GM12878 (cell line): ENCODE data around the gene ERCC2. TPM values are rescaled to one million over a fixed set of nuclear protein-coding genes. Genes with fewer than 3 reads are reported as not detected.

Experiments
- polyA plus RNA-seq, 11 experiments: library from polyadenylated mRNA; depleted of rRNA in 4 of 11; unstranded in 6 of 11; stranded (reverse) in 5 of 11; fragments of >200 nt; fragmentation: Nextera tagmentation in 4 of 11; fragmentation: Illumina TruSeq in 1 of 11; extraction: Ambion mirVana in 4 of 11; extraction: Trizol in 1 of 11; gene quantifications; 1 replicate in 1 of 11; 2 replicates in 10 of 11; pipeline versions ENCODE4 v1.2.1 to v1.2.3, GENCODE V29; 2011 to 2016; ENCODE audit warnings: inconsistent platforms in 2 of 11, missing spikeins in 2 of 11, low read depth in 1 of 11
- total RNA-seq, 4 experiments: library from RNA; depleted of rRNA in 3 of 4; stranded (reverse); fragments of >200 nt in 3 of 4; fragmentation: Illumina TruSeq in 1 of 4; extraction: Trizol in 1 of 4; gene quantifications; 2 replicates each; pipeline versions ENCODE4 v1.2.1 to v1.2.3, GENCODE V29; 2013 to 2021

Gene ERCC2
- total and polyA plus RNA-seq, 10 of the 15 experiments (the other 5 are each of a cell fraction or from before 2014, with no cell fraction given), result 1.3 to 40.1 (median 15.6) TPM

Other genes with a start within 250 kb of the ERCC2 start
Only the 7 nearest of the 16 such genes appear.
- 4.5 and 6.4 TPM in 2 replicates for gene MARK4, start 119.3 kb downstream of the ERCC2 start, total RNA-seq (2014; rRNA removed)
- 3.7 and 3.8 TPM in 2 replicates for gene MARK4, start 119.3 kb downstream of the ERCC2 start, total RNA-seq (2014; rRNA removed; fragmentation: Illumina TruSeq; extraction: Trizol)
- 20.4 and 24.3 TPM in 2 replicates for gene MARK4, start 119.3 kb downstream of the ERCC2 start, total RNA-seq (2021)
- gene MARK4, start 119.3 kb downstream of the ERCC2 start, polyA plus RNA-seq (2011; rRNA removed), result 6.6 TPM in 2 replicates
- gene MARK4, start 119.3 kb downstream of the ERCC2 start, polyA plus RNA-seq (2014; fragmentation: Illumina TruSeq; extraction: Trizol), result 7.8 and 16.9 TPM in 2 replicates
- gene MARK4, start 119.3 kb downstream of the ERCC2 start, polyA plus RNA-seq (2014; fragmentation: Nextera tagmentation; extraction: Ambion mirVana), result under 1 TPM; 0.66 TPM
- gene MARK4, start 119.3 kb downstream of the ERCC2 start, polyA plus RNA-seq (2014; rRNA removed), result 10.5 and 12.1 TPM in 2 replicates
- 1 to 10 TPM; 2.0 to 2.7 TPM for gene MARK4, start 119.3 kb downstream of the ERCC2 start, polyA plus RNA-seq (2016; fragmentation: Nextera tagmentation; extraction: Ambion mirVana)
- gene CKM, start 47.7 kb downstream of the ERCC2 start, total RNA-seq (2014; rRNA removed), result not detected in 2 replicates
- gene CKM, start 47.7 kb downstream of the ERCC2 start, total RNA-seq (2014; rRNA removed; fragmentation: Illumina TruSeq; extraction: Trizol), result not detected in 2 replicates
- gene CKM, start 47.7 kb downstream of the ERCC2 start, total RNA-seq (2021), result 0.13 TPM in 1 of 2 replicates, not detected in the other
- gene CKM, start 47.7 kb downstream of the ERCC2 start, polyA plus RNA-seq (2011; rRNA removed), result 0.06 and 0.08 TPM in 2 replicates
- gene CKM, start 47.7 kb downstream of the ERCC2 start, polyA plus RNA-seq (2014; fragmentation: Illumina TruSeq; extraction: Trizol), result not detected in 2 replicates
- under 1 TPM in 1 of 2 experiments, not detected in 1; 0.14 TPM for gene CKM, start 47.7 kb downstream of the ERCC2 start, polyA plus RNA-seq (2014; fragmentation: Nextera tagmentation; extraction: Ambion mirVana)
- 0.08 and 0.11 TPM in 2 replicates for gene CKM, start 47.7 kb downstream of the ERCC2 start, polyA plus RNA-seq (2014; rRNA removed)
- under 1 TPM in 1 of 2 experiments, not detected in 1; 0.13 TPM for gene CKM, start 47.7 kb downstream of the ERCC2 start, polyA plus RNA-seq (2016; fragmentation: Nextera tagmentation; extraction: Ambion mirVana)
- 0.28 TPM in 1 of 2 replicates, not detected in the other for gene KLC3, start 29.8 kb downstream of the ERCC2 start, total RNA-seq (2014; rRNA removed)
- not detected in 2 replicates for gene KLC3, start 29.8 kb downstream of the ERCC2 start, total RNA-seq (2014; rRNA removed; fragmentation: Illumina TruSeq; extraction: Trizol)
- gene KLC3, start 29.8 kb downstream of the ERCC2 start, total RNA-seq (2021), result 0.33 and 0.37 TPM in 2 replicates
- not detected in 2 replicates for gene KLC3, start 29.8 kb downstream of the ERCC2 start, polyA plus RNA-seq (2011; rRNA removed)
- 0.03 TPM in 1 of 2 replicates, not detected in the other for gene KLC3, start 29.8 kb downstream of the ERCC2 start, polyA plus RNA-seq (2014; fragmentation: Illumina TruSeq; extraction: Trizol)
- gene KLC3, start 29.8 kb downstream of the ERCC2 start, polyA plus RNA-seq (2014; fragmentation: Nextera tagmentation; extraction: Ambion mirVana), result not detected
- gene KLC3, start 29.8 kb downstream of the ERCC2 start, polyA plus RNA-seq (2014; rRNA removed), result 0.15 and 0.38 TPM in 2 replicates
- gene KLC3, start 29.8 kb downstream of the ERCC2 start, polyA plus RNA-seq (2016; fragmentation: Nextera tagmentation; extraction: Ambion mirVana), result under 1 TPM in 1 of 2 experiments, not detected in 1; 0.21 TPM
- gene PPP1R13L, start 34.5 kb upstream of the ERCC2 start, total RNA-seq (2014; rRNA removed), result 1.8 and 2.5 TPM in 2 replicates
- 1.2 and 1.3 TPM in 2 replicates for gene PPP1R13L, start 34.5 kb upstream of the ERCC2 start, total RNA-seq (2014; rRNA removed; fragmentation: Illumina TruSeq; extraction: Trizol)
- gene PPP1R13L, start 34.5 kb upstream of the ERCC2 start, total RNA-seq (2021), result 10.0 and 11.0 TPM in 2 replicates
- 2.3 and 2.4 TPM in 2 replicates for gene PPP1R13L, start 34.5 kb upstream of the ERCC2 start, polyA plus RNA-seq (2011; rRNA removed)
- gene PPP1R13L, start 34.5 kb upstream of the ERCC2 start, polyA plus RNA-seq (2014; fragmentation: Illumina TruSeq; extraction: Trizol), result 3.0 and 3.3 TPM in 2 replicates
- 1 to 10 TPM in 1 of 2 experiments, under 1 TPM in 1; 0.40 to 1.9 TPM for gene PPP1R13L, start 34.5 kb upstream of the ERCC2 start, polyA plus RNA-seq (2014; fragmentation: Nextera tagmentation; extraction: Ambion mirVana)
- gene PPP1R13L, start 34.5 kb upstream of the ERCC2 start, polyA plus RNA-seq (2014; rRNA removed), result 4.4 and 4.7 TPM in 2 replicates
- gene PPP1R13L, start 34.5 kb upstream of the ERCC2 start, polyA plus RNA-seq (2016; fragmentation: Nextera tagmentation; extraction: Ambion mirVana), result 1 to 10 TPM; 2.4 to 2.6 TPM
- 18.4 and 30.9 TPM in 2 replicates for gene POLR1G, start 36.1 kb upstream of the ERCC2 start, total RNA-seq (2014; rRNA removed)
- gene POLR1G, start 36.1 kb upstream of the ERCC2 start, total RNA-seq (2014; rRNA removed; fragmentation: Illumina TruSeq; extraction: Trizol), result 19.5 and 23.2 TPM in 2 replicates
- 18.8 TPM in 2 replicates for gene POLR1G, start 36.1 kb upstream of the ERCC2 start, total RNA-seq (2021)
- 3.1 and 5.0 TPM in 2 replicates for gene POLR1G, start 36.1 kb upstream of the ERCC2 start, polyA plus RNA-seq (2011; rRNA removed)
- 13.3 and 22.1 TPM in 2 replicates for gene POLR1G, start 36.1 kb upstream of the ERCC2 start, polyA plus RNA-seq (2014; fragmentation: Illumina TruSeq; extraction: Trizol)
- gene POLR1G, start 36.1 kb upstream of the ERCC2 start, polyA plus RNA-seq (2014; fragmentation: Nextera tagmentation; extraction: Ambion mirVana), result 1 to 10 TPM; 2.0 to 5.4 TPM
- gene POLR1G, start 36.1 kb upstream of the ERCC2 start, polyA plus RNA-seq (2014; rRNA removed), result 17.4 and 24.4 TPM in 2 replicates
- gene POLR1G, start 36.1 kb upstream of the ERCC2 start, polyA plus RNA-seq (2016; fragmentation: Nextera tagmentation; extraction: Ambion mirVana), result 10 to 100 TPM; 23.2 to 24.3 TPM
- 74.7 and 82.6 TPM in 2 replicates for gene ERCC1, start 53.3 kb upstream of the ERCC2 start, total RNA-seq (2014; rRNA removed)
- gene ERCC1, start 53.3 kb upstream of the ERCC2 start, total RNA-seq (2014; rRNA removed; fragmentation: Illumina TruSeq; extraction: Trizol), result 45.4 and 57.2 TPM in 2 replicates
- 70.1 and 75.3 TPM in 2 replicates for gene ERCC1, start 53.3 kb upstream of the ERCC2 start, total RNA-seq (2021)
- 36.8 and 65.0 TPM in 2 replicates for gene ERCC1, start 53.3 kb upstream of the ERCC2 start, polyA plus RNA-seq (2011; rRNA removed)
- gene ERCC1, start 53.3 kb upstream of the ERCC2 start, polyA plus RNA-seq (2014; fragmentation: Illumina TruSeq; extraction: Trizol), result 23.1 and 52.0 TPM in 2 replicates
- gene ERCC1, start 53.3 kb upstream of the ERCC2 start, polyA plus RNA-seq (2014; fragmentation: Nextera tagmentation; extraction: Ambion mirVana), result 10 to 100 TPM; 14.7 to 36.8 TPM
- 104 and 113 TPM in 2 replicates for gene ERCC1, start 53.3 kb upstream of the ERCC2 start, polyA plus RNA-seq (2014; rRNA removed)
- gene ERCC1, start 53.3 kb upstream of the ERCC2 start, polyA plus RNA-seq (2016; fragmentation: Nextera tagmentation; extraction: Ambion mirVana), result 10 to 100 TPM; 54.2 to 66.8 TPM
- 0.11 and 0.44 TPM in 2 replicates for gene FOSB, start 97.4 kb upstream of the ERCC2 start, total RNA-seq (2014; rRNA removed)
- 0.14 and 0.31 TPM in 2 replicates for gene FOSB, start 97.4 kb upstream of the ERCC2 start, total RNA-seq (2014; rRNA removed; fragmentation: Illumina TruSeq; extraction: Trizol)
- gene FOSB, start 97.4 kb upstream of the ERCC2 start, total RNA-seq (2021), result 0.56 and 0.69 TPM in 2 replicates
- gene FOSB, start 97.4 kb upstream of the ERCC2 start, polyA plus RNA-seq (2011; rRNA removed), result 0.13 and 0.20 TPM in 2 replicates
- 0.28 and 0.35 TPM in 2 replicates for gene FOSB, start 97.4 kb upstream of the ERCC2 start, polyA plus RNA-seq (2014; fragmentation: Illumina TruSeq; extraction: Trizol)
- gene FOSB, start 97.4 kb upstream of the ERCC2 start, polyA plus RNA-seq (2014; fragmentation: Nextera tagmentation; extraction: Ambion mirVana), result under 1 TPM; 0.06 to 0.07 TPM
- gene FOSB, start 97.4 kb upstream of the ERCC2 start, polyA plus RNA-seq (2014; rRNA removed), result 0.24 and 0.34 TPM in 2 replicates
- under 1 TPM; 0.29 to 0.45 TPM for gene FOSB, start 97.4 kb upstream of the ERCC2 start, polyA plus RNA-seq (2016; fragmentation: Nextera tagmentation; extraction: Ambion mirVana)